A673 (cell line): ENCODE data around the gene SEMA3E.

Source experiments
- EZH2 ChIP-seq: fragments of 200-600 bp; sonication (generic); IDR thresholded peaks from 2 replicates; pipeline ENCODE4 v1.6.1; 2017; ENCODE audit warnings: borderline replicate concordance, low read depth, mild to moderate bottlenecking, mixed read lengths, antibody characterized with exemption, low read length; ENCODE audit not compliant: poor library complexity, severe bottlenecking
- TF ChIP-seq, protein P1 (sequence below): fragments of 300-800, 200-600 bp; sonication (generic); conservative IDR thresholded peaks from 2 replicates; pipeline ENCODE4 v1.5.1; 2017; ENCODE audit warnings: low read depth, mild to moderate bottlenecking, antibody characterized with exemption, low read length, moderate library complexity, mixed read lengths

DNA sequence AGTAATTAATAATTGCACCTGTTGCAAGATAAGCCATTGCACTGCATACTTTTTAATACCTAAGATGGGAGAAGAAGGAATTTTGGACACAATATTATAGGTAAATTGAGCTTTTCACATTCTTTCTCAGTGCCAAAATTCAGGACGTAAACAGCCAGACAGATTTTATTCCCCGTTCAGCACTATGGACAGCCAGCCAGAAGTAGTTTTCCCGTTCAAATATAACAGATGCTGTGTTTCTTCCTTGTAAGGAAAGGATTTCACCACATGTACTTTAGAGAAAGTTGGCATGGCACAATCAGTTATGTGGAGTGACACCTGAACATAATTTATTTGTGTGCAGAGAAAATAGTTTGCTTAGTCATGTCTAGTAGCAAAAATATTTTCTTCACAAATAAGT lies 34.8 kb downstream of the SEMA3E start:
- TF ChIP-seq EZH2 = no peak
- TF ChIP-seq, protein P1, sequence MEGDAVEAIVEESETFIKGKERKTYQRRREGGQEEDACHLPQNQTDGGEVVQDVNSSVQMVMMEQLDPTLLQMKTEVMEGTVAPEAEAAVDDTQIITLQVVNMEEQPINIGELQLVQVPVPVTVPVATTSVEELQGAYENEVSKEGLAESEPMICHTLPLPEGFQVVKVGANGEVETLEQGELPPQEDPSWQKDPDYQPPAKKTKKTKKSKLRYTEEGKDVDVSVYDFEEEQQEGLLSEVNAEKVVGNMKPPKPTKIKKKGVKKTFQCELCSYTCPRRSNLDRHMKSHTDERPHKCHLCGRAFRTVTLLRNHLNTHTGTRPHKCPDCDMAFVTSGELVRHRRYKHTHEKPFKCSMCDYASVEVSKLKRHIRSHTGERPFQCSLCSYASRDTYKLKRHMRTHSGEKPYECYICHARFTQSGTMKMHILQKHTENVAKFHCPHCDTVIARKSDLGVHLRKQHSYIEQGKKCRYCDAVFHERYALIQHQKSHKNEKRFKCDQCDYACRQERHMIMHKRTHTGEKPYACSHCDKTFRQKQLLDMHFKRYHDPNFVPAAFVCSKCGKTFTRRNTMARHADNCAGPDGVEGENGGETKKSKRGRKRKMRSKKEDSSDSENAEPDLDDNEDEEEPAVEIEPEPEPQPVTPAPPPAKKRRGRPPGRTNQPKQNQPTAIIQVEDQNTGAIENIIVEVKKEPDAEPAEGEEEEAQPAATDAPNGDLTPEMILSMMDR = no peak
